Kidney tubule cell (primary cell): ENCODE data around the gene OSBPL1A.
"Not testable (repeated sequence)": the region's sequence is repeated elsewhere in the genome, so short reads cannot be mapped to it uniquely, and the experiment has no call there.

ENCODE experiments used
- DNase-seq: peaks from one replicate; pipeline ENCODE4 v3.0.0-alpha.2; 2018; ENCODE audit warnings: low spot score

Gene OSBPL1A

GRCh38 chr18:24185805-24186204 lies 211.8 kb downstream of the OSBPL1A start:
- no peak for DNase-seq

- DNase-seq: peak; percentile 18
Observed at GRCh38 chr18:24181806-24182205, 215.8 kb downstream of the OSBPL1A start.

GRCh38 chr18:24180048-24180447 lies 217.6 kb downstream of the OSBPL1A start:
- DNase-seq: no peak

GRCh38 chr18:24177499-24178133 lies 220.0 kb downstream of the OSBPL1A start:
- DNase-seq: no peak

- DNase-seq: peak; percentile 52
Observed at GRCh38 chr18:24176727-24177416, 220.8 kb downstream of the OSBPL1A start.

GRCh38 chr18:24173997-24174396 lies 223.6 kb downstream of the OSBPL1A start:
- no peak for DNase-seq

GRCh38 chr18:24170360-24170759 lies 227.3 kb downstream of the OSBPL1A start:
- DNase-seq: no peak

GRCh38 chr18:24168496-24168895 lies 229.1 kb downstream of the OSBPL1A start:
- no peak for DNase-seq

GRCh38 chr18:24161304-24161703 lies 236.3 kb downstream of the OSBPL1A start:
- no peak for DNase-seq

GRCh38 chr18:24160086-24160485 lies 237.5 kb downstream of the OSBPL1A start:
- DNase-seq: peak; percentile 20

GRCh38 chr18:24157855-24158254 lies 239.8 kb downstream of the OSBPL1A start:
- no peak for DNase-seq

- DNase-seq: no peak
Observed at GRCh38 chr18:24153397-24153796, 244.2 kb downstream of the OSBPL1A start.

- not testable (repeated sequence) for DNase-seq
Observed at GRCh38 chr18:24149591-24149990, 248.0 kb downstream of the OSBPL1A start.

- no peak for DNase-seq
Observed at GRCh38 chr18:24142376-24142775, 255.2 kb downstream of the OSBPL1A start.

- no peak for DNase-seq
Observed at GRCh38 chr18:24140697-24141096, 256.9 kb downstream of the OSBPL1A start.

- peak; percentile 93 for DNase-seq
Observed at GRCh38 chr18:24138789-24139616, 258.6 kb downstream of the OSBPL1A start, which contains the start of gene CABYR. CABYR (plus strand) TSS chr18:24139062; CDS start chr18:24143115, 4,053 bp downstream.

- no peak for DNase-seq
Observed at GRCh38 chr18:24138409-24138788, 259.2 kb downstream of the OSBPL1A start.

- no peak for DNase-seq
Observed at GRCh38 chr18:24136967-24137373, 260.7 kb downstream of the OSBPL1A start.

- DNase-seq: no peak
Observed at GRCh38 chr18:24130494-24130893, 267.1 kb downstream of the OSBPL1A start.

GRCh38 chr18:24128700-24129099 lies 268.9 kb downstream of the OSBPL1A start:
- DNase-seq: no peak

- no peak for DNase-seq
Observed at GRCh38 chr18:24127735-24128134, 269.9 kb downstream of the OSBPL1A start.

- no peak for DNase-seq
Observed at GRCh38 chr18:24126155-24126961, 271.3 kb downstream of the OSBPL1A start.
